NCI-H524 treated with DMSO at 0.1 percent for 48 hours (cell line): ENCODE results near the gene CASP7.
"Not testable (repeated sequence)": the region's sequence is repeated elsewhere in the genome, so short reads cannot be mapped to it uniquely, and the experiment has no call there.

Experiments used
- DNase-seq: peaks from one replicate; lab custom pipeline; 2025; lab: John Stamatoyannopoulos, UW

CASP7 gene

DNA sequence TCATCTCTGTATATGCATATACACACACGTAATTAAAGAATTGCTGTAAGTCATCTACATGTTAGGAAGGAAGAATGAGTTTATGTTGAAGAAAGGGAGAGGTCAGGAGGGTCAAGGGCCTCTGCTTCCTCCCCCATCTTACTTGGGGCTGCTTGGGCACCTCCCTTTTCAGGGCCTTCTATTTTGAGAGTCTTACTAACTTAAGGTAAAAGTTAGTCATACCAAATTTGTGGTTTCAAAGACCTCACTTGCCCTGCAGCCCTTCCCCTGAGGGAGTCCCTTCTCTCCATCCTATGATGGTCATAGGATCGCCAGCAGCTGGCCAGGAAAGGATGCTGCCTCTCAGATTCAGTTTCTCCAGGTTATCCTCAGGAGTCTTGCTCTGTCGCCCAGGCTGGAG, 74.4 kb downstream of the CASP7 start:
- DNase-seq = no peak

DNA sequence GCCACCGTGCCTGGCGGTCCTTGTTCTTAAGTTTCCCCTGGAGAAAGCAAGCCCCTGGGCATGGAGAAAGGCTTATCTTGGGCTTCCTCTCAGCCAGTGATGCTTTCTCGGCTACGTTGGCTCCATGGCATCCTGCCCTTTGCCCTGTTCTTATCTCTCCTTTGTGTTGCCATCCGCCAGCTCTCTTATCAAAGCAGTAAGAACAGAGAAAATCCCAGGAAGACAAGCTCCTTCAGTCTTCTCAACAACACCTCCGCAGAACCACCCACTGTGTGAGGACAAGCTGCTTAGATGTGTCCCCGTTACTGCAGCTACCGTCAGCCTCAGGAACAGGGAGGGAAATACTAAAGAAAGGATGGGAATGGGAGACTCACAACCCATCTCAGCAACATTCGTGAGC, 75.1 kb downstream of the CASP7 start:
- DNase-seq = no peak

DNA sequence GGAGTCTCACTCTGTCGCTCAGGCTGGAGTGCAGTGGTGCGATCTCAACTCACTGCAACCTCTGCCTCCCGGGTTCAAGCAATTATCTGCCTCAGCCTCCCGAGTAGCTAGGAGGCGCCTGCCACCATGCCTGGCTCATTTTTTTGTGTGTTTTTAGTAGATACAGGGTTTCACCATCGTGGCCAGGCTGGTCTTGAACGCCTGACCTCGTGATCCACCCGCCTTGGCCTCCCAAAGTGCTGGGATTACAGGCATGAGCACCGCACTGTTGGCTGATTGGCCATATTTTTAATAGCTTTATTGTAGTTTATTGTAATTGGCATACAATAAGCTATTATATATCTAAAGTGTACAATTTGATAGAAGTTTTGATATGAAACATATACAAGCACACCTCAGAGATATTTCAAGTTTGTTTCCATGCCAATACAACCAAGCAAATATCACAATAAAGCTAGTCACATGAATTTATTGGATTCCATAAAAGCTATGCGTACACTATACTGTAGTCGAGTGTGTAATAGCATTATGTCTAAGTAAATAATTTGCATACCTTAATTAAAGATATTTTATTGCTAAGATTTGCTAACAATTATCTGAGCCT, 77.3 kb downstream of the CASP7 start:
- DNase-seq = no peak

DNA sequence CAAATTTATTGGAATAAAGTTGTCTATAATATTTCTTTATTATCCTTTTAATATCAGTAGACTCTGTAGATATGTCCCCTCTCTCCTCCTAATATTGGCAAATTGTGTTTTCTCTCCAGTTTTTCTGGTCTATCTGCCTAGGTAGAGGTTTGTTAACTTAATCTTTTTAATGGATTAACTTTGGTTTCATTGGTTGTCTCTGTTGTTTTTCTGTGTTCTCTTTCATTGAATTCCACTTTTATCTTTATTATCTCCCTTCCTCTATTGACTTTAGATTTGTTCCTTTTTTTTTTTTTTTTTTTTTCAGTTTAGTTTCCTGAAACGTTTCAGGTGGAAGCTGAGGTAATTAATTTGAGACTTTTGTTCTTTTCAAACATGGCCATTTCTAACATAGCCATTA, 82.4 kb downstream of the CASP7 start:
- no peak for DNase-seq

DNA sequence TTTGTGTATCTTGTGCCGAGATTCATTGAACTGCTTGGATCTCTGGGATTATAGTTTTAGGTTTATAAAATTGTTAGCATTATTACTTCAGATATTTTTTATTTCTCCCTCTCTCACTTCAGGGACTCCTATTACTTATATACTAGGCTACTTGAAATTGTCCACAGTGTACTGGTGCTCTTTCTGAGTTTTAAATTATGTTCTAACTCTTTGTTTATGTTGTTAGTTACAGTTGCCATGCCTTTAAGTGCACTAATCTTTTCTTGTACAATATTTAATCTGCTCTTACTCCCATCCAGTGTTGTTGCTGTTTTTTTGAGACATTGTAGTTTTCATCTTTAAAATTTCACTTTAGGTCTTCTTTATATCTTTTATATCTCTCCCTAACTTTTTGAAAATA, 84.9 kb downstream of the CASP7 start:
- no peak for DNase-seq

DNA sequence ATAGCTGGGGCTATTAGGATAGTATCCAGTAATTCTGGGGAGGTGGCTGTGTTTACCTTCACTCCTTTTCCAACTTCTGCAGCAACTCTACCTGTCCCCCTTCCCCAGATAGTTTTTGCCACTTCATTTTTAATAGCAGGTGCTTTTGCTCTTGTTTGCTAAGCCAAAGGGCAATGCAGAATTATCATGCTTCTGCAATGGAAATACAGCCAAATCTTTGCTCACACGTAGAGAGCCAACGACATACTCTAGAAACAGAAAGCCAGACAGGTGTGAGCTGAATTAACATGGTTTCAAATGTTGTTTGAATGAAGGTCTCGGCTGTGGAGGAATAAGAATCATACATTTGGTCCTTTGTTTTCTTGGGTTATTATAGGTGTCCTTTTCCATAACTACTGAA, 86.2 kb downstream of the CASP7 start:
- DNase-seq = no peak

DNA sequence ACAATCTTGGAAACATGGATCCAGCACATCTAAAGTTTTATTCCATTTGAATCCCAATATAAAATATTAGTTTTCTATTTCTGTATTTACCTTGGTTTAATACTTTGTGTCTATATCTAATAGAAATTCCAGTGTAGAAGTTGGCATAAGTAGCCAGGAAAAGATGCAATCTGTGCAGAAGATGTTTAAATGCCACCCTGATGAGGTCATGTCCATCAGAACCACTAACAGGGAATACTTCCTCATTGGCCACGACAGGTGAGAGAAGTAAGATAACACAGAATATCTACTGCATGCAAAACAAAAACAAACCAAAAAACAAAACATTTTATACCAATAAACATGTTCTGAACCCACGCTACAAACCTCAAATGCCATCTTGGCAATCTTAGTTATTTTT, 87.5 kb downstream of the CASP7 start:
- no peak for DNase-seq

DNA sequence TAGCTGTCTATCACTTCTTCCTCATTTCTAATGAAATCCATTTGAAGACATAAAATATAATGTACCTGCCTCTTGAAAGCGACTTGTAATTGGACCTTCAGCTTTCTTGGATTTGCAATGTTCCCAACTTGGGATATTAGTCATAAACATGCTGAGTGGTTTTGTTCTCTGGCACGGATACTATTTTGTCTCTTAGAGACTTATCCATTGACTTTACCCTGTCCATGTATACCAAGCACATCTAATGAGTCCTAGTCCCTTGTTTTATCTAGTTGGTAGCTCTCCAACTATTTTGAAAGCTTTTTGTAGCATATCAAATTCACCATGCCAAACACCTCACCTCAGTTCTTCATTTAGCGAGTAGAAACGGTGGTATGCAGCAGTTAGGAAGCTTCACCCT, 90.6 kb downstream of the CASP7 start:
- no peak for DNase-seq

DNA sequence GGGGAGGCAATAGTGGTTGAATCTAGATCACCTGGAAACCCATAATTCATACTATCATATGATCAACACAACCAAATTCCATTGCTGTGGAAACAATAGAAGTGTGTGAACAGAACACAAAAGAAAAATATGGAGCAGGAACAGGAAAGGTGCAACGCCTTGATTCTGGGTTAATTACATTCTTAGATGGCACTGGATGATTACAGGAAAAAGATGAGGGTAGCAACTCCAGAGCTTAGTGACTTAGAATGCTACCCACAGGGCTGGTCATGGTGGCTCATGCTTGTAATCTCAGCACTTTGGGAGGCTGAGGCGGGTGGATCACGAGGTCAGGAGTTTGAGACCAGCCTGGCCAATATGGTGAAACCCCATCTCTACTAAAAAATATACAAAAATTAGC, 91.4 kb downstream of the CASP7 start:
- DNase-seq = not testable (repeated sequence)

DNA sequence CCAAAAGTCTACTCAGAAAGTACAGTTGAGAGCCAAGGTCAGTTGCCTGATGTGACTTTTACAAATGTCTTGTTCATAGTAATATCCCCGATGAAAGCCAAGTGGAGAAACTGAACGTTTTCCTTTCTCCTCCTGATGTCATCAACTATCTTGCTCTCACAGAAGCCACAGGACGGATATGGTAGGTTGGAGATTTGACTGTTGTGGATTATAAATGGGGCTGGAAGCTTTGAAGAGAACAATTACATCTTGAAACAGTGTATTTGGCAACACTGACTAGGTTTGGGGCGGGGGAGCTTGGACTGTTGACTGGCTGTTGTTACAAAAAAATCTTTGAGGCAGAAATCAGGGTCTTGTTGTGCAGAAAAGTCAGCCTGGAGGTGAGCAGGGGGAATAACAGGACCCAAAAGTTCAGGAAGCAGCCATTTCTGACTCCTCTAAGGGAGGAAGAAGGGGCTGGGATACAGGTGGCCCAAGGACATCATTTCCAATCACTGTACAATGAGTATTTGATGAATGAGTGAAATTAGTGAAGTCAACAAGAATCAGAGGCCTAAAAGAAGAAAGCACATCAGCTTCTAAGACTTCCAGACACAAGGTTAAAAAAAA, 96.1 kb downstream of the CASP7 start:
- DNase-seq = no peak

DNA sequence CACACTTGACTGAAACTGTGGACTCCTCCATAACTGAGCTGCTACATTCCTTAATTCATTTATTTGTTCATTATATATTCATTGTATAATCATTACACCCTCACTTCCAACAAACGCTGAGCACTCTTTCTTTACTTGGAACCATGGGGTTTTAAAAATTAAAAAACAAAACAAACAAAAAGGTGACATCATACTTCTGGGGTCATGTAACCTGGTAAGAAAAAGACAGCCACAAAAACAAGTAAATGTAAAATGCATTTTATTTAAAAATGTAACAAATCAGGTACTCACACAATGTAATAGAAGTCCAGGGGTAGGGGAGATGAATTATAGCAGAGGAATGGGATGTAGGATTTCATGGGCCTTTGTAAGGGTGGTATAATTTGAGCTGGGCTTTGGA, 96.8 kb downstream of the CASP7 start:
- no peak for DNase-seq
